ENCODE data around the gene NCKAP5.

NCKAP5 gene

GRCh38 chr2:133598769-133599168 lies 30.5 kb upstream of the NCKAP5 start:
- DNase-seq (ENCODE audit: low spot score): no peak
- no peak for TF ChIP-seq CTCF (IDR thresholded peaks at IDR 0.05; ENCODE audit: borderline replicate concordance, control extremely low read depth, extremely low read depth, insufficient read depth, missing control alignments)
- in situ Hi-C loops (cut with MboI; ENCODE audit: low sequenced_read_pairs, unreplicated experiment): no loop called here

GRCh38 chr2:133596701-133597393 lies 28.6 kb upstream of the NCKAP5 start:
- in situ Hi-C loops (cut with MboI; ENCODE audit: low sequenced_read_pairs, unreplicated experiment): no loop called here
- TF ChIP-seq CTCF (IDR thresholded peaks at IDR 0.05; ENCODE audit: borderline replicate concordance, control extremely low read depth, extremely low read depth, insufficient read depth, missing control alignments): no peak
- no peak for DNase-seq (ENCODE audit: low spot score)

GRCh38 chr2:133591164-133591563 lies 22.9 kb upstream of the NCKAP5 start:
- TF ChIP-seq CTCF (IDR thresholded peaks at IDR 0.05; ENCODE audit: borderline replicate concordance, control extremely low read depth, extremely low read depth, insufficient read depth, missing control alignments): no peak
- DNase-seq (ENCODE audit: low spot score): no peak
- in situ Hi-C loops (cut with MboI; ENCODE audit: low sequenced_read_pairs, unreplicated experiment): no loop called here

GRCh38 chr2:133589456-133589855 lies 21.2 kb upstream of the NCKAP5 start:
- no peak for TF ChIP-seq CTCF (IDR thresholded peaks at IDR 0.05; ENCODE audit: borderline replicate concordance, control extremely low read depth, extremely low read depth, insufficient read depth, missing control alignments)
- in situ Hi-C loops (cut with MboI; ENCODE audit: low sequenced_read_pairs, unreplicated experiment): no loop called here
- no peak for DNase-seq (ENCODE audit: low spot score)

- in situ Hi-C loops (cut with MboI; ENCODE audit: low sequenced_read_pairs, unreplicated experiment): no loop called here
- no peak for DNase-seq (ENCODE audit: low spot score)
- no peak for TF ChIP-seq CTCF (IDR thresholded peaks at IDR 0.05; ENCODE audit: borderline replicate concordance, control extremely low read depth, extremely low read depth, insufficient read depth, missing control alignments)
Observed at GRCh38 chr2:133588144-133588543, 19.9 kb upstream of the NCKAP5 start.

GRCh38 chr2:133586978-133587377 lies 18.7 kb upstream of the NCKAP5 start:
- in situ Hi-C loops (cut with MboI; ENCODE audit: low sequenced_read_pairs, unreplicated experiment): no loop called here
- DNase-seq (ENCODE audit: low spot score): no peak
- no peak for TF ChIP-seq CTCF (IDR thresholded peaks at IDR 0.05; ENCODE audit: borderline replicate concordance, control extremely low read depth, extremely low read depth, insufficient read depth, missing control alignments)
